PC-3 (cell line): Measurements from ENCODE around the gene CACNA1C.

Experiments
- EZH2 ChIP-seq: fragments of 300-600 bp; sonication (generic); IDR thresholded peaks from one replicate; pipeline ENCODE4 v1.6.1; 2017; ENCODE audit warnings: antibody characterized with exemption, mild to moderate bottlenecking, low read length; ENCODE audit not compliant: unreplicated experiment
- EZH2phosphoT487 ChIP-seq: fragments of 300-600 bp; sonication (generic); IDR thresholded peaks from 2 replicates; pipeline ENCODE4 v1.6.1; 2018; ENCODE audit warnings: mild to moderate bottlenecking, antibody characterized with exemption, low read length, borderline replicate concordance
- TF ChIP-seq, protein P1 (sequence below): fragments of 300-600 bp; sonication (generic); conservative IDR thresholded peaks from 2 replicates; pipeline ENCODE4 v1.5.1; 2017; ENCODE audit warnings: antibody characterized with exemption, low read depth, mild to moderate bottlenecking, low read length

DNA sequence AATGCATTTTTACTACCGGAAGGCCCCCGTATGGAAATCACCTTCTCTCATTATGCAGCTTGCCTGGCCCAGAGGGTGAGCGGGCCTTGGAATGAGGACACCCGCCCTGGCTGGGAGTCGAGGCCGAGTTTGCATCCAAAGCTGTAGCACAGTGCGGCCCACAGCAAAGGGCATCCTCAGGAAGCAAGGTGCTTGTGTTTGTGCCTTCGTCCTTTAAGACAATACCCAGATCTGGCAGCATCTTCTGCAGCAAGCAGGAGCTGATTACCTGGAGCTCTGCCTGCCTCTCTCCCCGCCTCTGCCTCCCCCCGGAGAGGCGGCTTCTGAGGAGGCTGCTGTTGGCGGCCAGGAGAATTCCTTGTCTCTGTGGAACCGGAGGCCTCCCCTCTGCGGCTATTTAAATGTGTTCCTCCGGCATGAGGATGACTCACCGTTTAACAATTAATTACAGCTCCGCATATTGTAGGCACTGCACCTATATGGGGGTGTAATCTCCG, 145.3 kb downstream of the CACNA1C start:
- TF ChIP-seq EZH2, result no peak
- TF ChIP-seq, protein P1, sequence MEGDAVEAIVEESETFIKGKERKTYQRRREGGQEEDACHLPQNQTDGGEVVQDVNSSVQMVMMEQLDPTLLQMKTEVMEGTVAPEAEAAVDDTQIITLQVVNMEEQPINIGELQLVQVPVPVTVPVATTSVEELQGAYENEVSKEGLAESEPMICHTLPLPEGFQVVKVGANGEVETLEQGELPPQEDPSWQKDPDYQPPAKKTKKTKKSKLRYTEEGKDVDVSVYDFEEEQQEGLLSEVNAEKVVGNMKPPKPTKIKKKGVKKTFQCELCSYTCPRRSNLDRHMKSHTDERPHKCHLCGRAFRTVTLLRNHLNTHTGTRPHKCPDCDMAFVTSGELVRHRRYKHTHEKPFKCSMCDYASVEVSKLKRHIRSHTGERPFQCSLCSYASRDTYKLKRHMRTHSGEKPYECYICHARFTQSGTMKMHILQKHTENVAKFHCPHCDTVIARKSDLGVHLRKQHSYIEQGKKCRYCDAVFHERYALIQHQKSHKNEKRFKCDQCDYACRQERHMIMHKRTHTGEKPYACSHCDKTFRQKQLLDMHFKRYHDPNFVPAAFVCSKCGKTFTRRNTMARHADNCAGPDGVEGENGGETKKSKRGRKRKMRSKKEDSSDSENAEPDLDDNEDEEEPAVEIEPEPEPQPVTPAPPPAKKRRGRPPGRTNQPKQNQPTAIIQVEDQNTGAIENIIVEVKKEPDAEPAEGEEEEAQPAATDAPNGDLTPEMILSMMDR, result no peak
- TF ChIP-seq EZH2phosphoT487, result no peak
